ENCODE data around the gene PPIA.

- TF ChIP-seq CTCF (conservative IDR thresholded peaks at IDR 0.05; ENCODE audit: low read length) (no peak), EZH2phosphoT487 (IDR thresholded peaks at IDR 0.05; ENCODE audit: borderline replicate concordance, low read depth, low read length) (no peak)
Observed at GRCh38 chr7:44782460-44782859, 14.0 kb upstream of the PPIA start.
